Measurements from ENCODE around the gene NARF. TPM values are rescaled to one million over a fixed set of nuclear protein-coding genes. Genes with fewer than 3 reads are reported as not detected.
"Not testable (repeated sequence)": the region's sequence is repeated elsewhere in the genome, so short reads cannot be mapped to it uniquely, and the experiment has no call there.

The NARF gene
- total RNA-seq, 1 experiment from 2014 or later: 35.8 TPM

DNA sequence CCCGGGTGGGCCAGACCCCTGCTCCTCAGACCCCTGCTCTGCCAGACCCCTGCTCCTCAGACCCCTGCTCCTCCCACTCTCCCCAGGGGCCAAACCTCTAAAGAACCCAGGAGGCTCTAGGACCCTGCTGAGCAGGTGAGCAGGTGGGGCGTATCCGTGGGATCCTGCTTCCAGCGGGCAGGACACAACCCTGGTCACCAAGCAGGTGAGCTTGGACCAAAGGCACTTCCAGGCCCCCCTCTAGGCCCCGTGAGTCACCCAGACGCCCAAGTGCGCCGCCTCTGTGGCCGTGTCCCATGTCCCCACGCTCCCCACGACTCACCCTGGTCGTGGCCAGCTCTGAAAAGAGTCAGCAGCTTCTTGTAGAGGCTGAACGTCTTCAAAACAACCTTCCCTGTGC, 13.0 kb upstream of the NARF start:
- no peak for DNase-seq (ENCODE audit: low read depth)

DNA sequence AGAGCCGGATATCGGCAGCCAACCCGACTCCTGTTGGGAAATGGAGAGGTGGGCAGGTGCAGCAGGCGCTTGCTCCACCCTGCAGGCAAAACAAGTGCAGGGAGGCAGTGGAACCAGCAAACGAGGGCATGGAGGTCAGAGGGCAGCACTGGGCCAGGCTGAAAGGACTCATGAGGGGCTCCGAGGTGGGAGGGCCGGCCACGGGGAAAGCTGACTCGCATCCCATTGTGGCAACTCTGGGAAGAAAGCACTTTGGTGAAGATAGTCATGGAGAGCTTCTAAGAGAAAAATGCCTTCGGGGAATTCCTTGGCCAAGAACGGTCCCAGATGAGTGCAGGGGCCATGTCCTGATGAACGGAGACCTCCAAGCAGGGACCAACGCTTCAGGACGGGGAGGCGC, 12.4 kb upstream of the NARF start:
- no peak for DNase-seq (ENCODE audit: low read depth)

DNA sequence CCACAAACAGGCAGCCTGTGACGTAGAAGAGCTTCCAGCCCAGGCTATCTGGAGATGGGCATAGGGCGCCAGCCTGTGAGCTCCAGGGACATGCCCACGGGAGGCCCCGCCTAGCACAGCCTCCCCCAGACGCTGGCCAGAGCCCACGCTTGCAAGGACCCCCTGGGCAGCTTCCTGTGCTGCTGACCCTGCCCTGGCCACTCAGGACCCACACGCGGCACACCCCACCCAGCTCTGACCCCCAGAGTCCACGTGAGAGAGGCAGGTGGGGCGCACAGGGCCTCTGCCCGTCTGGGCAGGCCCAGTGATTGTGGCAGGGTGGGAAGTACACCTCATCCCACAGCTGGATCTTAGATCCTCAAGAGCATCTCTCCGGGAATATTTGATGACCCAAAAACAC, 11.9 kb upstream of the NARF start:
- no peak for DNase-seq (ENCODE audit: low read depth)

DNA sequence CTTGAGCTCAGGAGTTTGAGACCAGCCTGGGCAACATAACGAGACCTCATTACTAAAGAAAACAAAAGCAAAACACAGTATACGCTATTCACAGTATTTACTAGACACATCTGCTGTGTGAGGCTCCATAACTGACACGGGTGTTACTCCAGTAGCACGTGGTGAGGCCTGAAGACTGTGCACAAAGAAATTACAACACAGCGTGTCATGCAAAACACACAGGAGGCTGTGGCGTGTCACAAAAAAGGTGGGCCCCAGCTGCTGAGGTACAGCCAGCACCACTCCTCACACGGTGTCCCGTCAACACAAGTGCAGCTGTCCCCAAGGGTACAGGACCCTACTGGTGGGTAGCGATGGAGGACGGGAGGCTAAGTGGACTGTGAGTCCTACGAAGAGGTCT, 10.7 kb upstream of the NARF start:
- DNase-seq (ENCODE audit: low read depth): no peak

DNA sequence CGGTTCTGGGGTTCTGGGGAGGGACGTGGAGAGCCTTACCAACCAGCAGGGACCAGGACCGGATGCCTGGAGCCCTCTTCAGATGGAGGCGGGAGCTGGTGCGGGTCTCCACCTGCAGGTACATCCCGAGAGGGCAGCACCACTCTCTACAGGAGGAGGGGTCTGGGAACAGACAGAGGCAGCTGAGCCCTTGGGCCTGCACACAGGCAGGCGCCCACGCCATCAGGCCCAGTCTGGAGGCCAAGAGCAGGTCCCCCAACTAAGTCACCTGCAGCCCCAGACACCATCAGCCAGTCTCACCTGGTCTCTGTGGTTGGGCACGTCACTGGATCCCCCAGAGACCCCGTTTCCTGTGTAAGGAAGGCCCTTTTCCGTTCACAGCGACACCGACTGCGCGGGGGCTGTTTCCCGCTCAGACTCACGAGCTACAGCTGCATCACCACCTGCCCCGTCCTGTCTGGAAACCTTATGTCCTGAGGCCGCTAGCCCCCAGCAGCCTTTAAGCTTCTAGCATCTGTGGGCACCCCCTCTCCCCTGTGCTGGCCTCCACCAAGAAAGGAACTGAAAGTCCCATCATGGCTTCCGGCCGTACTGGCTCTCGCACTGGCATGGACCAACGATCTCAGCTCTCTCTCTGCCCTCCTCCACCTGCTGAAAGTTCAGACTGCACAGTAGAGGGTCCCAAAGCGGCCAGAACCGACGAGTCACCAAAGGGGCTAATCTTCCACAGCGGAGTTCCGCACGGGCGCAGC, 9.2 kb upstream of the NARF start:
- no peak for DNase-seq (ENCODE audit: low read depth)

DNA sequence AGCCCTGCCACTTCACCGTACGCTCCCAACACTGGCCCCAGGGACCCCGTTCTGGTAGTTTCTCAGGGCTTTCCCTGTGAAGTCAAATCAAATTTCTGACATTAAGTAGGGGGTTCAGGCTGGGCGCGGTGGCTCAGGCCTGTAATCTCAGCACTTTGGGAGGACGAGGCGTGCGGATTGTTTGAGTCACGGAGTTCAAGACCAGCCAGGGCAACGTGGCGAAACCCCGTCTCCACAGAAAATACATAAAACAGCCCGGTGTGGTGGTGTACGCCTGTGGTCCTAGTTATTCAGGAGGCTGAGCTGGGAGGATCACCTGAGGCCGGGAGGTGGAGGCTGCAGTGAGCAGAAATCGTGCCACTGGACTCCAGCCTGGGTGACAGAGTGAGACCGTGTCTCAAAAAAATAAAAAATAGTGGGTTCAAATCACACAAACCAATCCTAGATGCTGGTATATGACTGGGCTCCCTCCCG, 8.6 kb upstream of the NARF start:
- DNase-seq (ENCODE audit: low read depth): no peak

DNA sequence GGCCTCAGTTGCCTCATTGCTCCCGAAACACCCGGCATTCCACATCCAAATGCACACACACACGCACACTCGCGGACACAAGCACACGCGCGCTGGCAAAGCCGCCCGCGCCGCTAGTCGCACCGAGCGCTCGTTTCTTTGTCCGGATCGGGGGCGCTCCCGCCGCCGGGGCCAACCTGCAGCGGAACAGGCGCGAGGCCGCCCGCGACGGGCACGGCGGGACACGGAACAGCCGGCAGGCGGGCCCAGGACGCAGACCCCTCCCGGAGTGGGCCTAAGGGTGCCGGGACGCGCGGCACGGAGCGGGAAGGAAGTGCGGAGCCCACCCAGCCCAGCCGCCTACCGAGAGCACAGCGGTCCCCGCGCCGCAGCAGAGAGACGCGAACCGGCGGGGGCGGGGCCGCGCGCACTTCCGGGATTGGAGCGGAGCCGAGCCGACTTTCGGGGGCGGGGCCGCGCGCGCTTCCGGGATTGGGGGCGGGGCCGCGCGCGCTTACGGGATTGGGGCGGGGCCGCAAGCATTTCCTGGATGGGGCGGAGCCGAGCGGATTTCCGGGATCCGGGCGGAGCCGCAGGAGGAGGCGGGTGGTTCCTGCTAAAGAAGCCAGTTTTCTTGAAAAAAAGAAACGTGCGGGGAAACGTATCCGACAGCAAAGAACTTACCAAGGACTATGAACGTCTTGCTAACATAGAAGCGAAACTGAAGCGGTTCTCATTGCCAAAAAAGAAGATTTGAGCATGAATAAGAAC, 8.0 kb upstream of the NARF start, which contains the start of gene CYBC1:
Gene CYBC1 (minus strand): TSS at position 396 of the 750 bp plus-strand sequence. CDS start 1,498 bp downstream, outside the sequence.
- DNase-seq (ENCODE audit: low read depth): peak; percentile 78

DNA sequence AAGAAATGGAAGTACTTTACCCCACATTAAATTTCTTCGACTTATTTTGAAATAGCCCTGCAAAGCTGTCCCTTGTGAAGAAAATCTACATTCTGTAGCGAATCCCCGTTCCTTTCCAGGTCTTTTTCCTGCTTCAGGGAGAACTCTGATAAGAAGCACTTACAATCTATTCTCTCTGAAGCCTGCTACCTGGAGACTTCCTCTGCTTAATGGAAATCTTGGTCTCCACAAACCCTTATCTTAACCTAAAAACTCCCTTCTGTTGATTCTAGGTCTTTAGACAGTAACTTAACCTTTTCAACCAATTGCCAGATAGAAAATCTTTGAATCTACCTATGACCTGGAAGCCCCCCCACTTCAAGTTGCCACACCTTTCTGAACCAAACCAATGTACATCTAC, 6.4 kb upstream of the NARF start:
- DNase-seq (ENCODE audit: low read depth): no peak

DNA sequence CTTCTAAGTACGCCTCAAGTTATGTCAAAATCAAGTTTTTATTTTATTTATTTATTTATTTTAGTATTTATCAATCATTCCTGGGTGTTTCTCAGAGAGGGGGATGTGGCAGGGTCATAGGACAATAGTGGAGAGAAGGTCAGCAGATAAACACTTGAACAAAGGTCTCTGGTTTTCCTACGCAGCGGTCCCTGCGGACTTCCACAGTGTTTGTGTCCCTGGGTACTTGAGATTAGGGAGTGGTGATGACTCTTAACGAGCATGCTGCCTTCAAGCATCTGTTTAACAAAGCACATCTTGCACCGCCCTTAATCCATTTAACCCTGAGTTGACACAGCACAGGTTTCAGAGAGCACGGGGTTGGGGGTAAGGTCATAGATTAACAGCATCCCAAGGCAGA, 5.4 kb upstream of the NARF start:
- DNase-seq (ENCODE audit: low read depth): not testable (repeated sequence)

DNA sequence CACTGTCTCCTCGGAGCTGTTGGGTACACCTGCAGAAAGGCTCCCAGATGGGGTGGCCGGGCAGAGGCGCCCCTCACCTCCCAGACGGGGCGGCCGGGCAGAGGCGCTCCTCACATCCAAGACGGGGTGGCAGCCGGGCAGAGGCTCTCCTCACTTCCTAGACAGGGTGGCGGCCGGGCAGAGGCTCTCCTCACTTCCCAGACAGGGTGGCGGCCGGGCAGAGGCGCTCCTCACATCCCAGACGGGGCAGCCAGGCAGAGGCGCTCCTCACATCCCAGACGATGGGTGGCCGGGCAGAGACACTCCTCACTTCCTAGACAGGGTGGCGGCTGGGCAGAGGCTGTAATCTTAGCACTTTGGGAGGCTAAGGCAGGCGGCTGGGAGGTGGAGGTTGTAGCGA, 4.8 kb upstream of the NARF start:
- not testable (repeated sequence) for DNase-seq (ENCODE audit: low read depth)

DNA sequence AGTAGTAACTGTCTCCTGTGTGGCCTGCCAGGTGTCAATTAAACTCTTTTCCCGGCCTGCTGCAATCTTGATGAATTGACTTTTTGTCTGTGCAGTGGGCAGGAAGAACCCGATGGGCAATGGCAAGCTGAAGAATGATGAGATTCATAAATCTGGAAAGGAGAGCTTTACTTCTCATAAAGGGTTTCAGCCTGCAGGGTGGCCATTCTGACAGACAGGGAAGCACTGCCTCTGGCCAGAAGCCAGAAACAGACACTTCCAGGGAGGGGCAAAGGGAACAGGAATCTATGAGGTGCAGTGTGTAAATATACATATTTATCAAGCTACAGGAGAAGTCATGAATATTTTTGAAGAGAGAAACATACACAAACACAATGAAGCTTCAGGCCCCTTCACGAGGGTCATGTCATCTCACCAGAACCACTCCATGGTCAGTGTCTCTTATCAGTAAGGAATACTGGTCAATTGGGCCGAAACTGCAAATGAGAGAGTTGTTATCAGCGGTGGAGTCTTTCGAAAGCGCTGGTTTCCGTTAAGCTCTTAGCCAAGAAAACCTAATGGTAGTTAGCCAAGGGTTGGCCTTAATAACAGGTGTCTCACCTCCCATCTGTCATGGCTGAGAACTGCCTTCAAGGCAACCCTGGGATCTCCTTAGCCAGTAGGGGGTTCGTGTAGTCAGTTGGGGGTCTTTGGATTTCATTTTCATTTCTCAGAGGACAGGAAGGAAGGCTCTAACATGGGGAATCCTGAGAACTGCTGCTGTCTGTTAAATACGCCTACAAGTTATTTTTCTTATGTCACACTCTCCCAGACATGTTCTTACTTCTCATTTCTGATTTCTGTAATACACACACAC, 1.2 kb upstream of the NARF start:
- DNase-seq (ENCODE audit: low read depth): peak; percentile 17

DNA sequence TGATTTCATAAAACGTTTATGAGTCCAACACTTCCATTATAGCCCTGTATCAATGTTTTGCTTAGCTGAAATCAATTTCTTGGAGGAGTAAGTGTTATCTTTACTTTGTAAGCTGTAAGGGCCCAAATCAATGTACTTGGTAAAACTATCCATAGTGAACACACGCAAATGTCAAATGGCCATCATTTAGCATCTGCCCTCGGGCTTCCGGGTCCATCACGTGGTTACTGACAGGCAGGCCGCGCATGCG, 687 bp upstream of the NARF start:
- DNase-seq (ENCODE audit: low read depth): no peak

DNA sequence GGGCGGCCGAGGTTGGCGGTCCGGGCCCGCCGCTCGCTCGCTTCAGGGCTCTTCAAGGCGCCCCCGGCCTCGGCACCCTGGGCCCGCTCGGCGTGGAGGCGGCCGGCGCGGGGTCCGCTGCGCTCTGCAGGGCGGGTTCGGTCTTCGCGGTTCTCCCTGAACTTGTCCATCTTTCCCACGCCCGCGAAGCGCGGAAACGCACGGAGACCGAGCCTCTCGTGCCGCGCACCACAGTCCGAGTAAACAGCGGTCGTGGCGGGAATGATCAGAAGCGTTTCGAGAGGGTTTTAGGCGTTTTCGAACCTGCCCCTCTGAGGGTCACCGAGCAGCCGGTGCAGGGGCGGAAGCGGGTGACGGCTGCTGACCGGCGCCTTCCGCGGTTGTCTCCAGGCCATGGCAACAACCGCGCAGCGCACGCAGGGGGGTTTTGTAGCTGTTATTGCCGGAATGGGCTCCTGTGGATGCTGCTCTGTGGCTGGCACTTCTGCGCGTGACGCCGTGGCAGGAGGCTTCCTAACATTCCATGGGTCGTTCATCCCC, 414 bp downstream of the NARF start:
- no peak for DNase-seq (ENCODE audit: low read depth)

DNA sequence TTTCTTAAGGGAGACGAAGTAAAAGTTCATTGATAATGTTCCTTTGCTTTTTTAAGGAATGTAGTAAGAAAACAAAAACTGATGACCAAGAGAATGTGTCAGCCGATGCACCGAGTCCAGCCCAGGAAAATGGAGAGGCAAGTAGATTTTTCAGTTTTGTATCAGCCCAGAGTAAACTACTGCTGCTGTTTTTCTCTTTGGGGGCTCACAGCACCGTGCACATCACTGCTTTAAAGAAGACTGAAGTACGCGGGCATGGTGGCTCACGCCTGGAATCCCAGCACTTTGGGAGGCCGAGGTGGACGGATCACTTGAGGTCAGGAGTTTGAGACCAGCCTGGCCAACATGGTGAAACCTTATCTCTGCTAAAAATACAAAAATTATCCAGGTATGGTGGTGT, 1.4 kb downstream of the NARF start:
- not testable (repeated sequence) for DNase-seq (ENCODE audit: low read depth)

DNA sequence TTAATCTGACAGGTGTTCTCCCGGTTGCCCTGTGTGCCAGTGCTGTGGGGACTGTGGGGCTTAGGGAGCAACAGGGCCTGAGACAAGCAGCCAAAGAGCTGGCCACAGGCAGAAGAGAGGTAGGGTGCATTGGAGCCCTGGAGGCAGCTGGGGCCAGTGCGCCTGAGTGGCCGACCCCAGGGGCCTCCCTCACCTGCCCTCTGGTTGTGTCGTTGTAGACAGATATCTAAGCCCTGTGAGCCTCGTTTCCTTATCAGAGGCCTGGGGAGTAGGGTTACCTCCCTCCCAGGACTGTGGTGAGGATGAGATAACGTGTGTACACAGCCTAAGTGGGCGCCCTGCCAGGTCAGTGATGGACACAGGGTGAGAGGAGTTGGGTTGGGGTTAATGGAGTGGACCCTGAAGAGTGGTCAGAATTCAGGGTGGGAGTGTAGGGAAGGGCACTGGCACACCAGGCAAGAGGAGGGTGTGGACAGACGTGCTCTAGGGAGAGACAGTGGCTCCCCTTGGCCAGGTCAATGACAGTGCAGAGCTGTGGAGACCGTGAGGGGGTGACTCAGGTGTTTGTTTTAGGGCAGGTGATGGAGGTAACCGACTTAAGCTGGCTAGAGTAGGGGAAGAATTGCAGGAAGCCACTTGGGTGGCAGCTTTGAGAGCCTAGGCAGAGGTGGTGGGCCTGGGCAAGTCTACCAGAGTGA, 3.4 kb downstream of the NARF start:
- no peak for DNase-seq (ENCODE audit: low read depth)

DNA sequence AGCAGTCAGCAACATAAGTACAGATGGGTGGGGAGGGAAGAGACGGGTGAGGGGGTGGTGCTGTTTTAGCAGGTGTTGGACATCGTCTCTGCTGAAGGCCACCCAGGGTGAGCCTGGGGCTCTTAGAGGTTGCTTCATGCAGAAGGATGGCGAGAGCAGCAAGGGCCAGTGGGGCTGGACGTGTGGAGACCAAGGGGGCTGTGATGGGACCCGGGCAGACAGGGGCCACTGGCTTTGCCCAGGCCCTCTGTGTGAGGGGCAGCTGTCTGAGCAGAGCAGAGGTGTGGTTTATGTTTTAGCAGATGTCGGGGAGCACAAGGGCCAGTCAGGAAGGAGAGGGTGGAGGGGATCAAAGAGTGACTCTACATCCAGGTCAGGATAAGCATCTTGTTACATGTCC, 4.8 kb downstream of the NARF start:
- no peak for DNase-seq (ENCODE audit: low read depth)

DNA sequence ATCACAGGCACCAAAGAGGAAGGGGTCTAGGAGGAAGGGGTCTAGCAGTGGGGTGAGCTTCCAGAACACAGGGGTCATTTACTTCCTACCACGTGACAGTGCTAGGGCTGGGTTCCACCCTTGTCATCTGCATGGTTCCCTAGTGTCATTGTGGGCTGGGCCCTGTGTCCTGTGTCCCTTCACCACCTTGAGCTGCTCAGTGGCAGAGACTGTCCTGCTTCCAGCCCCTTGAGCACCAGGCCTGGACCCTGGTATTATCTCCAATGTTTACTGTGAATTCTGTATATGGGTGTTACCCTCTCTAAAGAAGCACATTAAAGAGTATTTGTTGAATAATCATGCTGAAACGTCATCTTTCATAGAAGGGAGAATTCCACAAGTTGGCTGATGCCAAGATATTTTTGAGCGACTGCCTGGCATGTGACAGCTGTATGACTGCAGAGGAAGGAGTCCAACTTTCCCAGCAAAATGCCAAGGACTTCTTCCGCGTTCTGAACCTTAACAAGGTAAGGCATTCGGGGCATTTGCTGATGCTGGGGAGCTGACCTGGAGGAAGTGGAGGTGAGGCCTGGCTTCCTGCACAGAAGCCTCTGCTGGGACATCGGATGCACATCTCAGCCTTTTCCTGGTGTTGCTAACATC, 5.5 kb downstream of the NARF start:
- DNase-seq (ENCODE audit: low read depth): no peak

DNA sequence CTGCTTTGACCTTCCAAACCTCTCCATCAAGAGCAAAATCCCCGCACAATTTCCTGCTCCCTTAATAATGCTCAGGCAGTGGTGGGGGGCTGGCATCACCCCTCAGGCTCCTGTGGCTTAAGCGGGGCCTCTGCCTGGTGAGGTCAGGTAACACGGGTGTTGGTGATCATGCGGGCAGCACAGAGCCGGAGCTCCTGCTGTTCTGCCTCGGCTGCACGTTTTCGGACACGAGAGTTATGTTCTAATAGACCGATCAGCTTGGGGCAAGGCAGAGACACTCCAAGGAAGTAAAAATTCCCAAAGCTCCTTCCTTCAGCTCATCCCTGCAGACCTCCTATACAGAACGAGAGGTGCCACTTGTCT, 6.0 kb downstream of the NARF start:
- no peak for DNase-seq (ENCODE audit: low read depth)

DNA sequence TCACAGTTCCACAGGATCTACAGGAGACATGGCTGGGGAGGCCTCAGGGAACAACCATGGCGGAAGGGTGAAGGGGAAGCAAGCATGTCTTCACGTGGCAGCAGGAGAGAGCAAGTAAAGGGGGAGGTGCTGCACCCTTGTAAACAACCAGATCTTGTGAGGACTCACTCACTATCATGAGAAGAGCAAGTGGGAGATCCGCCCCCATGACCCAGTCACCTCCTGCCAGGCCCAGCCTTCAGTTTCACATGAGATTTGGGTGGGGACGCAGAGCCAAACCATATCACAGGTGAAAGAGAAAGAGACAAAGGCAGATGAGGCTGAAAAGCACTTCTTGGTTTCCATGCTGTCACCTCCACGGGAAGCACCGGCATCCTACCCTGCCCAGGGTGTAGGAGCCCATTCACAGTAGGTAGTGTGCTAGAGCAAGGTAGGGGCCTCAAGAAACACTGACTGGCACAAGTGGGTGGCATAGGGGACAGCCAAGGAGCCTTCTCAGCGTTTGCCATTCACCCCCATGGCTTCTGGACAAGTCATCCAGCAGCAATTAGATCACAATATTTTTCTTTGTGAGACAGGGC, 6.6 kb downstream of the NARF start:
- no peak for DNase-seq (ENCODE audit: low read depth)

DNA sequence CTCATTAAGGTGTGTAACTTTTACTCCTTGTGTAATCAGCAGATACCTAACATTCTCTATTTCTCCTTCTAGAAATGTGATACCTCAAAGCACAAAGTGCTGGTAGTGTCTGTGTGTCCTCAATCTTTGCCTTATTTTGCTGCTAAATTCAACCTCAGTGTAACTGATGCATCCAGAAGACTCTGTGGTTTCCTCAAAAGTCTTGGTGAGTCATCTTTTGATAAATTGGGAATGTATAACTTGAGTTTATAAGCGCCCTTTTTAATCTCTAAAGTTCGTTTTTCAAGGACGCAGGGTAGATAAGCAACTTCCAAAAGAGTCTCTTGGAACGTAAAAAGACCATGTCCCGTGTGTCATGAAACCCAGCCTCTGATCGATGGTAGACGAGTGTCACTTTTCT, 10.2 kb downstream of the NARF start:
- DNase-seq (ENCODE audit: low read depth): no peak
